ENCODE measurements around the gene ELF5. TPM values are rescaled to one million over a fixed set of nuclear protein-coding genes. Genes with fewer than 3 reads are reported as not detected.

ELF5 gene
- total and polyA plus RNA-seq, 8 donors = 0.09 to 0.46 (median 0.14) TPM; not detected in 2

DNA sequence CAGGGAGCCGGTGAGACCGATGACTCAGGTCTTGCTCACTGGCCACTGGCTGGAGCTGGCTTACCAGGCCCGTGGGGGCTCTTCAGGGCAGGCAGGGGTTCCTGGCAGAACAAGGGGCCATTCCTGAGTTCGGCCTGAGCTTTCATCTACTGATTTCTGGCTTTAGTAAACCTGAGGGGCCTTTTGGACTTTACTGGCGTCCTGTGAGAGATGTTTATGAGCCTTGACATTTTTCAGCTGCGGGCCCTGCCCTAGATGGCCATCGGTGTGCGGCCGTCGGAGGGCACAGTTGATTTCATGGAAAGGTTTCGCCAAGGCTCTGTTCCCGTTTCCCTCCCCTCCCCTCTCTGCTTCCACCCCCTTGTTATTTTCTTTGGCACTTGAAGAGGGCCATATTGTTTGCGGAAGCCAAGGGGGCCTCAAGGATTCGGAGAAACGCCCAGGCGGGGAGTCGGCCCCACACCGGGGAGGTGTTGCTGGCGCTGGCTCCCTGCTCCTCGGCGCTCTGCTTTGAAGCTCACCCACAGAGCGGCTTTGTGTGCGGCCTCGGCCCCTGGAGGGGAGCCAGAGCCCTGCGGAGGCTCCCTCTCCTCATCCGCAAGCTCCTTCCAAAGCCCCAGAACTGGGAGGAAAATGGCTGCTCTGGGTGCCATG is 17.7 kb downstream of the ELF5 start:
- Histone ChIP-seq H3K4me1 (no peaks in the 10 kb centered on the region), H3K27me3 (no peaks in the 10 kb centered on the region), H3K27ac (no peak overlapping the region), H3K4me3 (no peak overlapping the region), H3K36me3 (no peaks in the 10 kb centered on the region), H3K9me3 (no peaks in the 10 kb centered on the region)
- ATAC-seq (peak in 1 of 4 donors; percentile 32), DNase-seq (peak in 2 of 6 donors; percentile 19 to 59), FAIRE-seq (no peak)
- intact Hi-C loops (cut with DNase I) = loop anchor here in 1 of 3 donors (10.0 kb wide), 1 partner anchor 341 kb away; no protein-coding TSS in a partner anchor
- WGBS, 2 donors = 67 to 74% methylated on average over 25 to 26 of the region's 26 CpGs
- TF ChIP-seq, protein P1, sequence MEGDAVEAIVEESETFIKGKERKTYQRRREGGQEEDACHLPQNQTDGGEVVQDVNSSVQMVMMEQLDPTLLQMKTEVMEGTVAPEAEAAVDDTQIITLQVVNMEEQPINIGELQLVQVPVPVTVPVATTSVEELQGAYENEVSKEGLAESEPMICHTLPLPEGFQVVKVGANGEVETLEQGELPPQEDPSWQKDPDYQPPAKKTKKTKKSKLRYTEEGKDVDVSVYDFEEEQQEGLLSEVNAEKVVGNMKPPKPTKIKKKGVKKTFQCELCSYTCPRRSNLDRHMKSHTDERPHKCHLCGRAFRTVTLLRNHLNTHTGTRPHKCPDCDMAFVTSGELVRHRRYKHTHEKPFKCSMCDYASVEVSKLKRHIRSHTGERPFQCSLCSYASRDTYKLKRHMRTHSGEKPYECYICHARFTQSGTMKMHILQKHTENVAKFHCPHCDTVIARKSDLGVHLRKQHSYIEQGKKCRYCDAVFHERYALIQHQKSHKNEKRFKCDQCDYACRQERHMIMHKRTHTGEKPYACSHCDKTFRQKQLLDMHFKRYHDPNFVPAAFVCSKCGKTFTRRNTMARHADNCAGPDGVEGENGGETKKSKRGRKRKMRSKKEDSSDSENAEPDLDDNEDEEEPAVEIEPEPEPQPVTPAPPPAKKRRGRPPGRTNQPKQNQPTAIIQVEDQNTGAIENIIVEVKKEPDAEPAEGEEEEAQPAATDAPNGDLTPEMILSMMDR (IDR thresholded peaks at IDR 0.05) = no peak

DNA sequence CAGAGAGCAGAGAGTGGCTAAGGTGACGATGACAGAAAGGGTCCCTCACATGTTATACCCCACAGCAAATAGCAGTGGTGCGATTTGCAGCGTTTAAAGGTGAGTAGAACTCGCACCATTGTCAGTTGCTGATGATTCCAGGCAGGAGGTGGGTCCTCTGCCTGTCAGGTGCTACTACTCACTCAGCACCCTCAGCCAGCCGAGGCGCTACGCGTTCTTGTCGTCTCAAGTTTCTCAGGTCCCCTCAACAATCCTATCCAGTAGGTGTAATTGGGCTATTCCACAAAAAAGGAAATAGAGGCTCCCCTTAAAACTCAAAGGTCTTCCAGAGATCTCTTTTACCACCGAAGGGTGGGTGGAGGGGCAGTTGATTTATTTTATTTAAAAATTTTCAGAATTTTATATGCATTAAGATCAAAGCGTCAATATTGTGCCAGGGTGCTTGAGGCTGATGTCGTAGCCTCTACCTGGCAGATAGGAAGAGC is 18.3 kb downstream of the ELF5 start:
- FAIRE-seq (no peak), DNase-seq (no peak), ATAC-seq (no peak)
- no peak overlapping the region for H3K27ac ChIP-seq
- TF ChIP-seq, protein P1 (IDR thresholded peaks at IDR 0.05) = no peak
- H3K4me3 ChIP-seq = no peak overlapping the region
- H3K36me3 ChIP-seq = no peaks in the 10 kb centered on the region
- intact Hi-C loops (cut with DNase I) = loop anchor here in 1 of 3 donors (10.0 kb wide), 1 partner anchor 340 kb away; no protein-coding TSS in a partner anchor
- no peaks in the 10 kb centered on the region for H3K27me3 ChIP-seq
- no peaks in the 10 kb centered on the region for H3K4me1 ChIP-seq
- H3K9me3 ChIP-seq = no peaks in the 10 kb centered on the region
- 86 to 94% methylated on average over 12 of the region's 12 CpGs for WGBS, 2 donors

DNA sequence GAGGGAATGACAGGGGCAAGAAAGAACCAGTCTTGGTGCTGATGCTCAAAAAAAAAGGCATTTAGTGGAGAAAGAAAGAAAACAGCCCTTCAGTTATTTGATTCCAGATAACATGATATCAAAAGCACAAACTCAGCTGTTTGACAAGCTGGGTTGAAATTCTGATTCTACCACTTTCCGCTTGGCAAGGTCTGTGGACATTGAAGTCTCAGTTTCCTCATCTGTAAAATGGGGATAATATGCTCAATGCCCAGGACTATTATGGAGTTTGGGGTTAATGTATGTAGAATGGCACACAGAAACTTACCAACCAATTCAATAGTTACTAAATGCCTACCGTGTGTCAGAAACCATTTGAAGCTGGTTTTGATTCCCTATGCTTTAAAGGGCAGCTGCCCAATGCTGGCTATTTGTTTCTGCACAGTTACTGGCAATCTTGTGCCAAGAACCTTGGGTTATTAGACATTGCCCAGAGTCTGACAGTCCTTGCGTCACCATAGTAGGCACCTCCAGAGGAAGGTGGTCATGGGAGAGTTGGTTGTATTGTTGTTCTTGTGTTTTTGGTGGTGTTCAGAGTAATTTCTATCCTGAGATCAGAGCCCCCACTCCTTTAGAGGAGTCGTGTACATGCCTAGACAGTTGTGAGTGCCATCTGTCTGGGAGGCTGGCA is 19.5 kb downstream of the ELF5 start:
- intact Hi-C loops (cut with DNase I) = loop anchor here in 2 of 3 donors (5.0 to 10.0 kb wide), 3 partner anchors 127 to 339 kb away; no protein-coding TSS in a partner anchor
- DNase-seq (no peak), ATAC-seq (no peak), FAIRE-seq (no peak)
- no peaks in the 10 kb centered on the region for H3K36me3 ChIP-seq
- no peak overlapping the region for H3K27ac ChIP-seq
- TF ChIP-seq, protein P1 (IDR thresholded peaks at IDR 0.05) = no peak
- H3K4me1 ChIP-seq = no peaks in the 10 kb centered on the region
- no peaks in the 10 kb centered on the region for H3K9me3 ChIP-seq
- 64 to 67% methylated on average over 4 of the region's 4 CpGs for WGBS, 2 donors
- no peaks in the 10 kb centered on the region for H3K27me3 ChIP-seq
- H3K4me3 ChIP-seq = no peak overlapping the region

DNA sequence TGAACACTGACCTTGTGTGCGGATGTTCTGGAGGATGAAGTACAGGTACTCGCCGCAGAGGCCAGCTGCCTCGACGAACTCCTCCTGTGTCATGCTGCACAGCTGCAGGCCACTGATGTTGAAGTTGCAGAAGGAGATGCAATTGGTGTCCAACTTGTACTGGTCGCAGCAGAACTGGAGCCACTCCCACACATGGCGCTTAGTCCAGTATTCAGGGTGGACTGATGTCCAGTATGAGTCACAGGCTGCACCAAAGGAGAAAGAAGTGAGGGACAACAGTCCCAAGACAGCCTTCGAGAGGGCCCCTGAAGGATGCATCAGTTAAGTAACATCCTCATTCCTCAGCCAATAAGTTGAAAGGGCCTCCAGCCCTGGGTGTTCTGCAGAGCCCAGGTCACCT is 20.1 kb downstream of the ELF5 start:
- no peaks in the 10 kb centered on the region for H3K36me3 ChIP-seq
- intact Hi-C loops (cut with DNase I) = loop anchor here in 2 of 3 donors (5.0 to 10.0 kb wide), 3 partner anchors 126 to 339 kb away; no protein-coding TSS in a partner anchor
- no peak overlapping the region for H3K4me3 ChIP-seq
- no peak for ATAC-seq
- no peak overlapping the region for H3K27ac ChIP-seq
- H3K27me3 ChIP-seq = no peaks in the 10 kb centered on the region
- H3K9me3 ChIP-seq = no peaks in the 10 kb centered on the region
- TF ChIP-seq, protein P1 (IDR thresholded peaks at IDR 0.05) = no peak
- H3K4me1 ChIP-seq = no peaks in the 10 kb centered on the region
- DNase-seq = no peak
- WGBS, 2 donors = 69 to 76% methylated on average over 8 of the region's 8 CpGs
- FAIRE-seq = no peak

Measured in pancreas (tissue), 10 donors.